ENCODE results near the gene MYL6. TPM values are rescaled to one million over a fixed set of nuclear protein-coding genes. Genes with fewer than 3 reads are reported as not detected.

The MYL6 gene
- total and polyA plus RNA-seq, 7 donors: 216 to 711 (median 384) TPM

- Histone ChIP-seq H3K36me3 (ENCODE audit: insufficient read depth in 1 of 2, low read depth in 1 of 2) (peaks cover 0 to 12% of the 10 kb centered on the region in 2 donors), H3K9me3 (no peaks in the 10 kb centered on the region), H3K27ac (peak overlapping the region; percentile 90), H3K4me1 (peaks cover 21% of the 10 kb centered on the region), H3K27me3 (ENCODE audit: insufficient read depth in 3 of 3, low read length in 2 of 3) (no peaks in the 10 kb centered on the region), H3K4me3 (peak overlapping the region; percentile 75)
- 5 to 8% (median 8%) methylated on average over 12 of the region's 12 CpGs for WGBS, 3 donors
- peak; percentile 56 to 78 (median 66) for ATAC-seq
- TF ChIP-seq, protein P1, sequence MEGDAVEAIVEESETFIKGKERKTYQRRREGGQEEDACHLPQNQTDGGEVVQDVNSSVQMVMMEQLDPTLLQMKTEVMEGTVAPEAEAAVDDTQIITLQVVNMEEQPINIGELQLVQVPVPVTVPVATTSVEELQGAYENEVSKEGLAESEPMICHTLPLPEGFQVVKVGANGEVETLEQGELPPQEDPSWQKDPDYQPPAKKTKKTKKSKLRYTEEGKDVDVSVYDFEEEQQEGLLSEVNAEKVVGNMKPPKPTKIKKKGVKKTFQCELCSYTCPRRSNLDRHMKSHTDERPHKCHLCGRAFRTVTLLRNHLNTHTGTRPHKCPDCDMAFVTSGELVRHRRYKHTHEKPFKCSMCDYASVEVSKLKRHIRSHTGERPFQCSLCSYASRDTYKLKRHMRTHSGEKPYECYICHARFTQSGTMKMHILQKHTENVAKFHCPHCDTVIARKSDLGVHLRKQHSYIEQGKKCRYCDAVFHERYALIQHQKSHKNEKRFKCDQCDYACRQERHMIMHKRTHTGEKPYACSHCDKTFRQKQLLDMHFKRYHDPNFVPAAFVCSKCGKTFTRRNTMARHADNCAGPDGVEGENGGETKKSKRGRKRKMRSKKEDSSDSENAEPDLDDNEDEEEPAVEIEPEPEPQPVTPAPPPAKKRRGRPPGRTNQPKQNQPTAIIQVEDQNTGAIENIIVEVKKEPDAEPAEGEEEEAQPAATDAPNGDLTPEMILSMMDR (IDR thresholded peaks at IDR 0.05): peak; percentile 35
- intact Hi-C loops (cut with DNase I): loop anchor here in 1 of 2 donors (2.0 kb wide), 1 partner anchor 37 kb away; the partner anchor contains the start of gene SMARCC2
- DNase-seq: peak; percentile 53 to 77
These were observed 6.5 kb upstream of the MYL6 start for GRCh38 chr12:56151672-56152131.

DNA sequence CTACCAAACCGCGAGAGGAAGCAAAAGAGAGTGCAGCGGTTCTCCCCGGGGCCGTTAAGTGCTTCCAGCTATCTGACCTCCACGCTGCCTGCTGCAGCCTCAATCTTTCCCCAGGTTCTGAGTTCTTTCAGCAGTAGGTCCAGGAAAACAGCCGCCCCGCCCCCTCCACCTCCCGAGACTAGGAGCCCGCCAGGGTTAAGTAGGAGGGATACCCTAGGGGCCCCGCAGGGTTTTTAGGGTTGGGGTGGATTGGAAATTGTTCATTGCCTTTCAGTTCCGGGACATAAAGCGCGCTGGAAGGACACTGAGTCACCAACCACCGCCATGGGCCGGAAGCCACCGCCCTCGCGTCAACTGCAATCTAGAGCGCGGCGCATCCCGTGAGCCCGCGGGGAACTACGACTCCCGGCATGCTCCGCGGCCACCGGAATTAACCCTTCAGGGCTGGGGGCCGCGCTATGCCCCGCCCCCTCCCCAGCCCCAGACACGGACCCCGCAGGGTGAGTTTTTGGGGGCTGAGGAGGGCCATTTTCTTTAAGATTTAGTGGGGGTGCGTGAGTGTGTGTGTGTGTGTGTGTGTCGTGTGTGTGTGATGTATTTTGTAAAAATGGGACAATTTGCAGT, 5.9 kb upstream of the MYL6 start, which contains the start of gene MYL6B:
TSS of gene MYL6B (plus strand) at position 456 of the 624 bp plus-strand sequence. CDS start 1,332 bp downstream, outside the sequence.
- DNase-seq (peak; percentile 96 to 97), ATAC-seq (peak; percentile 94 to 97 (median 96))
- Histone ChIP-seq H3K27ac (peak within 1 kb of the TSS; percentile 90), H3K36me3 (ENCODE audit: insufficient read depth in 1 of 2, low read depth in 1 of 2) (peaks cover 0 to 12% of the 10 kb centered on the region in 2 donors), H3K4me1 (peaks cover 25% of the 10 kb centered on the region), H3K9me3 (no peaks in the 10 kb centered on the region), H3K27me3 (ENCODE audit: insufficient read depth in 3 of 3, low read length in 2 of 3) (no peaks in the 10 kb centered on the region), H3K4me3 (peak within 1 kb of the TSS; percentile 75)
- TF ChIP-seq, protein P1 (IDR thresholded peaks at IDR 0.05): no peak
- intact Hi-C loops (cut with DNase I): loop anchor here in 1 of 2 donors (2.0 kb wide), 1 partner anchor 37 kb away; the partner anchor contains the start of gene SMARCC2
- WGBS, 3 donors: 0% methylated on average over 36 to 37 of the region's 37 CpGs

DNA sequence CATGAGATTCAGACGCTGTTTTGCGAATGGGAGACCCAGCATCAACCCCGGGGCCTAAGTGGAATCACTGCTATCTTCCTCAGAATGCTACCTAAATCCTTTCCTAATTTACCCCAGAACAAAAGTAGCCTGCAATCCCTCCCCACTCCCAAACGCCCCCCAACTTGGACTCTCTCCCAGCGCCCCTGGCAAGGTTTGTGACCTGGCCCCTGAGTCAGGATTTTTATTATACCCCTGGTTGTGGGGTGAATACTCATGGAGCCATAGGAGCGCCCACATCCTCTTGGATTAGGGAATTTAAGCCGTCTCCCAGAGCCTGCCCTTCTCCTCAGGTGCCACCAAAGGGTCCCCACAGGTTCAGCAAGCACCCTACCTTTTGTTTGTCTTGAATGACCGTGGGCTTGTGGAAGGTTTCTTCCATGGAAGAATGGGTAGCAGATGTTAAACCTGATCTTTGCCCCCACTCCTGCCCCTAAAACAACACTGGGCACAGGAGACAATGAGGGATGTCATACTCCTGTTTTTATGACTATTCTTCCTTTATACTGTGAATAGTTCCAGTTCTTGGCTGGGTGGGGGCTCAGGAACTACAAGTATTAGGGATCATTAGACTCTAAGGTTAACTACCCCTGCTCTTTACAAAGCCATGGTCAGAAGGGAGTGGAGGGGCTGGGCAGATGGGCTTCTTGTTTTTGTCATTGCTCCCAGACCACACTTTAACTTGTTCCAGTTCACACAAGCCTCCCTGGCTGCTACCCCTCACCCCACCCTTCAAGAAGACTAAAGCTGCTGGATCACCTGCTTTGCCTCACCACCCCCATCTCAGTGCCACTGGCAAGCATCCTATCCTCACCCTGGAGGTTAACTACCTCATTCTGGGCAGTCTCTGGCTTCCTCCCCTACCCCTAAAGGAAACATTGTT, 5.1 kb upstream of the MYL6 start:
- intact Hi-C loops (cut with DNase I): loop anchor here in 1 of 2 donors (2.0 kb wide), 1 partner anchor 36 kb away; the partner anchor contains the start of gene SMARCC2
- Histone ChIP-seq H3K27ac (peak overlapping the region; percentile 90), H3K4me3 (peak overlapping the region; percentile 75), H3K4me1 (peaks cover 25% of the 10 kb centered on the region), H3K27me3 (ENCODE audit: insufficient read depth in 3 of 3, low read length in 2 of 3) (no peaks in the 10 kb centered on the region), H3K9me3 (no peaks in the 10 kb centered on the region), H3K36me3 (ENCODE audit: insufficient read depth in 1 of 2, low read depth in 1 of 2) (peaks cover 0 to 12% of the 10 kb centered on the region in 2 donors)
- DNase-seq (no peak), ATAC-seq (no peak)
- TF ChIP-seq, protein P1 (IDR thresholded peaks at IDR 0.05): no peak
- 4 to 11% (median 7%) methylated on average over 8 of the region's 8 CpGs for WGBS, 3 donors

- Histone ChIP-seq H3K27me3 (ENCODE audit: insufficient read depth in 3 of 3, low read length in 2 of 3) (no peaks in the 10 kb centered on the region), H3K36me3 (ENCODE audit: insufficient read depth in 1 of 2, low read depth in 1 of 2) (peaks cover 0 to 12% of the 10 kb centered on the region in 2 donors), H3K9me3 (no peaks in the 10 kb centered on the region), H3K4me1 (peaks cover 25% of the 10 kb centered on the region), H3K27ac (peak overlapping the region; percentile 90), H3K4me3 (peak overlapping the region; percentile 75)
- 46 to 50% (median 50%) methylated on average over 5 of the region's 5 CpGs for WGBS, 3 donors
- ATAC-seq (no peak), DNase-seq (no peak)
- intact Hi-C loops (cut with DNase I): loop anchor here in 1 of 2 donors (2.0 kb wide), 1 partner anchor 35 kb away; the partner anchor contains the start of gene SMARCC2
- TF ChIP-seq, protein P1 (IDR thresholded peaks at IDR 0.05): no peak
These were observed 4.5 kb upstream of the MYL6 start for GRCh38 chr12:56153678-56154065.

Data from psoas muscle (tissue), 8 donors.